ENCODE measurements around the gene TRIP12.

Gene TRIP12

GRCh38 chr2:229843613-229844012 lies 78.2 kb downstream of the TRIP12 start:
- H4K20me1 ChIP-seq (ENCODE audit: control insufficient read depth, insufficient read depth, low read depth, low read length), result no peaks in the 10 kb centered on the region
- H3K4me2 ChIP-seq (ENCODE audit: low read length), result no peak overlapping the region
- H3K4me1 ChIP-seq (ENCODE audit: control insufficient read depth, low read length), result no peaks in the 10 kb centered on the region
- H3K79me2 ChIP-seq (ENCODE audit: control insufficient read depth, low read length), result peaks cover 13% of the 10 kb centered on the region
- H3F3A ChIP-seq (ENCODE audit: control insufficient read depth, insufficient read depth), result no peaks in the 10 kb centered on the region
- H3K27me3 ChIP-seq (ENCODE audit: control insufficient read depth, low read length), result no peaks in the 10 kb centered on the region
- no peaks in the 10 kb centered on the region for H3K9me3 ChIP-seq (ENCODE audit: control insufficient read depth, insufficient read depth, low read length)
- H3K4me3 ChIP-seq (ENCODE audit: low read length), result no peak overlapping the region
- TF ChIP-seq EZH2phosphoT487 (IDR thresholded peaks at IDR 0.05; ENCODE audit: borderline replicate concordance, low read length), result no peak
- H3K27ac ChIP-seq (ENCODE audit: low read depth, low read length), result no peak overlapping the region
- peaks cover 21% of the 10 kb centered on the region for H3K36me3 ChIP-seq (ENCODE audit: control insufficient read depth, low read length)
- H3K9me2 ChIP-seq (replicated peaks; ENCODE audit: control insufficient read depth, low read length), result no peaks in the 10 kb centered on the region

- Histone ChIP-seq H4K20me1 (ENCODE audit: control insufficient read depth, insufficient read depth, low read depth, low read length) (no peaks in the 10 kb centered on the region), H3F3A (ENCODE audit: control insufficient read depth, insufficient read depth) (no peaks in the 10 kb centered on the region), H3K27ac (ENCODE audit: low read depth, low read length) (no peak overlapping the region), H3K4me2 (ENCODE audit: low read length) (no peak overlapping the region), H3K79me2 (ENCODE audit: control insufficient read depth, low read length) (no peaks in the 10 kb centered on the region), H3K4me3 (ENCODE audit: low read length) (no peak overlapping the region), H3K4me1 (ENCODE audit: control insufficient read depth, low read length) (no peaks in the 10 kb centered on the region), H3K9me3 (ENCODE audit: control insufficient read depth, insufficient read depth, low read length) (no peaks in the 10 kb centered on the region), H3K9me2 (replicated peaks; ENCODE audit: control insufficient read depth, low read length) (no peaks in the 10 kb centered on the region), H3K27me3 (ENCODE audit: control insufficient read depth, low read length) (no peaks in the 10 kb centered on the region), H3K36me3 (ENCODE audit: control insufficient read depth, low read length) (peaks cover 25% of the 10 kb centered on the region)
- TF ChIP-seq EZH2phosphoT487 (IDR thresholded peaks at IDR 0.05; ENCODE audit: borderline replicate concordance, low read length), result no peak
- no peak for TF ChIP-seq CTCF (IDR thresholded peaks at IDR 0.05; ENCODE audit: low read depth, low read length, poor library complexity, severe bottlenecking)
Observed at GRCh38 chr2:229838729-229839128, 83.1 kb downstream of the TRIP12 start.

DNA sequence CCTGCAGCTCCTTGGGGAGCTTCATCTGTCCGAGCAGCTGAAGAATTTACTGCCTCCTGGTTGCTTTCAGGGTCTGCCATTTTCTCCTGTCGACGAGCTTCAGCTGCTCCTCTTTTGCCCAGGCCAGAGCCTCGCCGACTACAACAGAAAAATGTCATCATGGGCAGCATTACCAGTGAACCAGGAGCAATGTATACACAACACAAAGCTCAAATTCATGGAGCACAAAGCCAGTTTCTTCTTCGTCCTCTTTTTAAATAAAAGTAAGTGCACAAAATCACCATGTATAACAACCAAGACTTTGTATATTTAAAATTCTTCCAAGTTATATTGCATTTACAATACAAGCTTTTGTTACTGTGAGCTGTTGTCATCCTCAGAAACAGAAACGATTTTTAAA lies 85.0 kb downstream of the TRIP12 start:
- no peaks in the 10 kb centered on the region for H4K20me1 ChIP-seq (ENCODE audit: control insufficient read depth, insufficient read depth, low read depth, low read length)
- H3K79me2 ChIP-seq (ENCODE audit: control insufficient read depth, low read length), result no peaks in the 10 kb centered on the region
- H3K27ac ChIP-seq (ENCODE audit: low read depth, low read length), result no peak overlapping the region

More for the DNA sequence above, 85.0 kb downstream of the TRIP12 start:
- no peak overlapping the region for H3K4me3 ChIP-seq (ENCODE audit: low read length)
- H3K9me3 ChIP-seq (ENCODE audit: control insufficient read depth, insufficient read depth, low read length), result no peaks in the 10 kb centered on the region
- H3K4me2 ChIP-seq (ENCODE audit: low read length), result no peak overlapping the region
- H3K9me2 ChIP-seq (replicated peaks; ENCODE audit: control insufficient read depth, low read length), result no peaks in the 10 kb centered on the region
- peaks cover 28% of the 10 kb centered on the region for H3K36me3 ChIP-seq (ENCODE audit: control insufficient read depth, low read length)
- H3F3A ChIP-seq (ENCODE audit: control insufficient read depth, insufficient read depth), result no peaks in the 10 kb centered on the region
- H3K27me3 ChIP-seq (ENCODE audit: control insufficient read depth, low read length), result no peaks in the 10 kb centered on the region
- H3K4me1 ChIP-seq (ENCODE audit: control insufficient read depth, low read length), result peaks cover 8% of the 10 kb centered on the region; the same call in 1 of the 2 replicates
- TF ChIP-seq CTCF (IDR thresholded peaks at IDR 0.05; ENCODE audit: low read depth, low read length, poor library complexity, severe bottlenecking) (no peak), EZH2phosphoT487 (IDR thresholded peaks at IDR 0.05; ENCODE audit: borderline replicate concordance, low read length) (no peak)
